ENCODE data around the gene VGLL2. TPM values are rescaled to one million over a fixed set of nuclear protein-coding genes. Genes with fewer than 3 reads are reported as not detected.

The VGLL2 gene, protein sequence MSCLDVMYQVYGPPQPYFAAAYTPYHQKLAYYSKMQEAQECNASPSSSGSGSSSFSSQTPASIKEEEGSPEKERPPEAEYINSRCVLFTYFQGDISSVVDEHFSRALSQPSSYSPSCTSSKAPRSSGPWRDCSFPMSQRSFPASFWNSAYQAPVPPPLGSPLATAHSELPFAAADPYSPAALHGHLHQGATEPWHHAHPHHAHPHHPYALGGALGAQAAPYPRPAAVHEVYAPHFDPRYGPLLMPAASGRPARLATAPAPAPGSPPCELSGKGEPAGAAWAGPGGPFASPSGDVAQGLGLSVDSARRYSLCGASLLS
- total RNA-seq (not detected), polyA plus RNA-seq (not detected)

GRCh38 chr6:117265410-117266256 is at the start of gene VGLL2:
VGLL2 (plus strand) TSS chr6:117265558; CDS start chr6:117265764, 206 bp downstream.
- H3K9me3 ChIP-seq (ENCODE audit: low read length): no peaks in the 10 kb centered on the region
- Mint-ChIP-seq H3K27me3 (peaks cover 66 to 77% of the 10 kb centered on the region in 2 donors), H3K9me3 (peaks cover 0 to 3% (median 0%) of the 10 kb centered on the region in 5 donors), H3K27ac (no peak within 1 kb of the TSS), H3K4me3 (peak within 1 kb of the TSS; percentile 52 to 87 (median 64)), H3K36me3 (no peaks in the 10 kb centered on the region), H3K4me1 (peaks cover 13 to 29% (median 16%) of the 10 kb centered on the region in 3 donors)
- peaks cover 30% of the 10 kb centered on the region for H3K27me3 ChIP-seq (ENCODE audit: insufficient read depth, low read length, poor library complexity, severe bottlenecking)
- H3K4me3 ChIP-seq (ENCODE audit: low read length): no peak within 1 kb of the TSS
- no peaks in the 10 kb centered on the region for H3K4me1 ChIP-seq (ENCODE audit: insufficient read depth, low read length)
- DNase-seq: no peak
- H3K27ac ChIP-seq (ENCODE audit: low read depth, low read length): no peak within 1 kb of the TSS
- POLR2A ChIA-PET: no interaction called here
- CTCF ChIA-PET: no interaction called here
- no peaks in the 10 kb centered on the region for H3K36me3 ChIP-seq (ENCODE audit: insufficient read depth, low read length)

DNA sequence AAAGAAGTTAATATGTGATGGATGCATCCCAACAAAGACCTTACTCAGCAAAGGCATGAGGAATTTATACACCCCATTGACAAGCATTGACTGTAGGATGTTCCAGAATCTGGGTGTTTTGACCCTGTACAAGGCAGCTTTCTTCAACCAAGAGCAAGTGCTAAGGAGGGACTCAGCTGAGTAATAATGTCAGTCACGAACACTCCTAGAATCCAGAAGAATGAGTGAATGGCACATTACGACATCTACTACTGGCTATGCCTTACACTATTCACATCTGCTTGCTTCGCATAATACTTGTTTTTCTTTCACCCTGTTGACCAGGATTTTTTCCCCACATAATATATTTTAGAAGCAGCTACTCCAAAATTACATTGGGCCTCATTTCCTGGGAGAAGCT is 42.5 kb upstream of the VGLL2 start:
- no peak overlapping the region for H3K27ac ChIP-seq (ENCODE audit: low read depth, low read length)
- CTCF ChIA-PET: interaction anchor here (1.5 kb wide), 1 partner anchor 9 kb away, joined by 5 read pairs; no protein-coding TSS in a partner anchor
- no peaks in the 10 kb centered on the region for H3K36me3 Mint-ChIP-seq

GRCh38 chr6:117226778-117227177 is 38.6 kb upstream of the VGLL2 start:
- Histone ChIP-seq H3K9me3 (ENCODE audit: low read length) (no peaks in the 10 kb centered on the region), H3K27me3 (ENCODE audit: insufficient read depth, low read length, poor library complexity, severe bottlenecking) (no peaks in the 10 kb centered on the region), H3K4me1 (ENCODE audit: insufficient read depth, low read length) (no peaks in the 10 kb centered on the region), H3K27ac (ENCODE audit: low read depth, low read length) (no peak overlapping the region), H3K36me3 (ENCODE audit: insufficient read depth, low read length) (no peaks in the 10 kb centered on the region), H3K4me3 (ENCODE audit: low read length) (no peak overlapping the region)
- Mint-ChIP-seq H3K4me1 (no peaks in the 10 kb centered on the region), H3K27ac (no peak overlapping the region), H3K9me3 (peaks cover 0 to 11% (median 0%) of the 10 kb centered on the region in 5 donors), H3K4me3 (no peak overlapping the region), H3K36me3 (peaks cover 0 to 3% (median 0%) of the 10 kb centered on the region in 3 donors), H3K27me3 (peaks cover 0 to 1% of the 10 kb centered on the region in 2 donors)
- ChIA-PET POLR2A (no interaction called here), CTCF (no interaction called here)
- DNase-seq: no peak

More for the DNA sequence above, 42.5 kb upstream of the VGLL2 start:
- peaks cover 0 to 5% (median 0%) of the 10 kb centered on the region in 5 donors for H3K9me3 Mint-ChIP-seq
- no peaks in the 10 kb centered on the region for H3K4me1 Mint-ChIP-seq
- Histone ChIP-seq H3K36me3 (ENCODE audit: insufficient read depth, low read length) (no peaks in the 10 kb centered on the region), H3K27me3 (ENCODE audit: insufficient read depth, low read length, poor library complexity, severe bottlenecking) (no peaks in the 10 kb centered on the region), H3K4me3 (ENCODE audit: low read length) (no peak overlapping the region), H3K4me1 (ENCODE audit: insufficient read depth, low read length) (no peaks in the 10 kb centered on the region), H3K9me3 (ENCODE audit: low read length) (no peaks in the 10 kb centered on the region)
- no peak overlapping the region for H3K4me3 Mint-ChIP-seq
- no peak overlapping the region for H3K27ac Mint-ChIP-seq
- POLR2A ChIA-PET: no interaction called here
- no peak for DNase-seq
- peaks cover 0 to 2% of the 10 kb centered on the region in 2 donors for H3K27me3 Mint-ChIP-seq

- no peak overlapping the region for H3K4me3 Mint-ChIP-seq
- H3K27me3 Mint-ChIP-seq: peaks cover 0 to 1% of the 10 kb centered on the region in 2 donors
- H3K27ac ChIP-seq (ENCODE audit: low read depth, low read length): no peak overlapping the region
Observed at GRCh38 chr6:117227245-117227962, 38.0 kb upstream of the VGLL2 start.

DNA sequence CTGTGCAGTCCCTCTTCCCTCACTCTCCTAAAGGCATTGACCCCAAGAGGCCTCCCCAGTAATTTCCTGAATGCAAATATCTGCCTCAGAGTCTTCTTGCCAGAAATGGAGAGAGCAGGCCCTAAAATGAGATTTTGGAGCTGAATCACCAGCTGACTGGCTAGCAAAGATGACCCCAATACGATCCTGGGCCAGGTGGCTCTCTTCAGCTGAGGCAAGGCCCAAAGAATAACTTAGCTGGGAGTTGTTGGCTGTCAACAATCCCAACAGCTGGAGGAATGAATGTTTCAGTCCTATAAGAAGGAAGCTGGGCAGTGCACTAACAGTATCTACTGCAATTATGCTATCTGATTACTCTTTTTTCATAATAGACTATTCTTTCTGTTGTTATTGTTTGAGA is 37.2 kb upstream of the VGLL2 start:
- ChIA-PET CTCF (no interaction called here), POLR2A (no interaction called here)
- Mint-ChIP-seq H3K36me3 (peaks cover 0 to 3% (median 0%) of the 10 kb centered on the region in 3 donors), H3K4me1 (no peaks in the 10 kb centered on the region), H3K27me3 (peaks cover 0 to 1% of the 10 kb centered on the region in 2 donors), H3K4me3 (no peak overlapping the region), H3K9me3 (peaks cover 0 to 11% (median 0%) of the 10 kb centered on the region in 5 donors), H3K27ac (no peak overlapping the region)
- no peaks in the 10 kb centered on the region for H3K4me1 ChIP-seq (ENCODE audit: insufficient read depth, low read length)
- H3K36me3 ChIP-seq (ENCODE audit: insufficient read depth, low read length): no peaks in the 10 kb centered on the region
- no peak for DNase-seq
- no peak overlapping the region for H3K4me3 ChIP-seq (ENCODE audit: low read length)
- H3K27me3 ChIP-seq (ENCODE audit: insufficient read depth, low read length, poor library complexity, severe bottlenecking): no peaks in the 10 kb centered on the region
- H3K27ac ChIP-seq (ENCODE audit: low read depth, low read length): no peak overlapping the region
- no peaks in the 10 kb centered on the region for H3K9me3 ChIP-seq (ENCODE audit: low read length)

More at GRCh38 chr6:117227245-117227962, 38.0 kb upstream of the VGLL2 start:
- no peak for DNase-seq
- H3K9me3 ChIP-seq (ENCODE audit: low read length): no peaks in the 10 kb centered on the region
- no peaks in the 10 kb centered on the region for H3K36me3 ChIP-seq (ENCODE audit: insufficient read depth, low read length)
- H3K9me3 Mint-ChIP-seq: peaks cover 0 to 11% (median 0%) of the 10 kb centered on the region in 5 donors
- CTCF ChIA-PET: no interaction called here
- H3K4me3 ChIP-seq (ENCODE audit: low read length): no peak overlapping the region
- H3K27ac Mint-ChIP-seq: no peak overlapping the region
- H3K27me3 ChIP-seq (ENCODE audit: insufficient read depth, low read length, poor library complexity, severe bottlenecking): no peaks in the 10 kb centered on the region
- H3K4me1 Mint-ChIP-seq: no peaks in the 10 kb centered on the region
- POLR2A ChIA-PET: no interaction called here
- peaks cover 0 to 3% (median 0%) of the 10 kb centered on the region in 3 donors for H3K36me3 Mint-ChIP-seq
- H3K4me1 ChIP-seq (ENCODE audit: insufficient read depth, low read length): no peaks in the 10 kb centered on the region

GRCh38 chr6:117229870-117230269 is 35.5 kb upstream of the VGLL2 start:
- Mint-ChIP-seq H3K27ac (no peak overlapping the region), H3K9me3 (peaks cover 0 to 10% (median 0%) of the 10 kb centered on the region in 5 donors), H3K4me1 (no peaks in the 10 kb centered on the region), H3K27me3 (peaks cover 0 to 1% of the 10 kb centered on the region in 2 donors), H3K4me3 (no peak overlapping the region), H3K36me3 (peaks cover 0 to 3% (median 0%) of the 10 kb centered on the region in 3 donors)
- Histone ChIP-seq H3K9me3 (ENCODE audit: low read length) (no peaks in the 10 kb centered on the region), H3K36me3 (ENCODE audit: insufficient read depth, low read length) (no peaks in the 10 kb centered on the region), H3K4me1 (ENCODE audit: insufficient read depth, low read length) (no peaks in the 10 kb centered on the region), H3K27ac (ENCODE audit: low read depth, low read length) (no peak overlapping the region), H3K4me3 (ENCODE audit: low read length) (no peak overlapping the region), H3K27me3 (ENCODE audit: insufficient read depth, low read length, poor library complexity, severe bottlenecking) (no peaks in the 10 kb centered on the region)
- ChIA-PET CTCF (no interaction called here), POLR2A (no interaction called here)
- DNase-seq: no peak

- Mint-ChIP-seq H3K9me3 (peaks cover 0 to 10% (median 0%) of the 10 kb centered on the region in 5 donors), H3K27me3 (peaks cover 0 to 1% of the 10 kb centered on the region in 2 donors), H3K36me3 (peaks cover 0 to 3% (median 0%) of the 10 kb centered on the region in 3 donors), H3K4me3 (no peak overlapping the region), H3K27ac (no peak overlapping the region), H3K4me1 (no peaks in the 10 kb centered on the region)
- Histone ChIP-seq H3K36me3 (ENCODE audit: insufficient read depth, low read length) (no peaks in the 10 kb centered on the region), H3K27ac (ENCODE audit: low read depth, low read length) (no peak overlapping the region), H3K4me3 (ENCODE audit: low read length) (no peak overlapping the region), H3K9me3 (ENCODE audit: low read length) (no peaks in the 10 kb centered on the region), H3K27me3 (ENCODE audit: insufficient read depth, low read length, poor library complexity, severe bottlenecking) (no peaks in the 10 kb centered on the region), H3K4me1 (ENCODE audit: insufficient read depth, low read length) (no peaks in the 10 kb centered on the region)
- ChIA-PET POLR2A (no interaction called here), CTCF (no interaction called here)
- no peak for DNase-seq
Observed at GRCh38 chr6:117231466-117231865, 33.9 kb upstream of the VGLL2 start.
